Stimulated activated naive CD8-positive, alpha-beta T cell treated with anti-CD3 and anti-CD28 coated beads, Interleukin-15, Interleukin-2, amounts not matched to agents 100 ng/mL and 50 ng/mL, for 24 hours (primary cell): Measurements from ENCODE around the gene FREY1.
"Not testable (repeated sequence)": the region's sequence is repeated elsewhere in the genome, so short reads cannot be mapped to it uniquely, and the experiment has no call there.

Source experiments
- H3K27ac Mint-ChIP-seq: one replicate; pipeline ENCODE4 v1.8.0; 2021; ENCODE audit warnings: mild to moderate bottlenecking, mixed read lengths
- H3K27me3 Mint-ChIP-seq: one replicate; pipeline ENCODE4 v1.8.0; 2021; ENCODE audit warnings: mixed read lengths
- H3K36me3 Mint-ChIP-seq: one replicate; pipeline ENCODE4 v1.8.0; 2021; ENCODE audit warnings: low read depth, mixed read lengths
- H3K4me1 Mint-ChIP-seq: one replicate; pipeline ENCODE4 v1.8.0; 2021; ENCODE audit warnings: low read depth, mixed read lengths
- H3K4me3 Mint-ChIP-seq: one replicate; pipeline ENCODE4 v1.8.0; 2021; ENCODE audit warnings: mild to moderate bottlenecking, mixed read lengths
- H3K9me3 Mint-ChIP-seq: one replicate; pipeline ENCODE4 v1.8.0; 2021; ENCODE audit warnings: mixed read lengths

The FREY1 gene

DNA sequence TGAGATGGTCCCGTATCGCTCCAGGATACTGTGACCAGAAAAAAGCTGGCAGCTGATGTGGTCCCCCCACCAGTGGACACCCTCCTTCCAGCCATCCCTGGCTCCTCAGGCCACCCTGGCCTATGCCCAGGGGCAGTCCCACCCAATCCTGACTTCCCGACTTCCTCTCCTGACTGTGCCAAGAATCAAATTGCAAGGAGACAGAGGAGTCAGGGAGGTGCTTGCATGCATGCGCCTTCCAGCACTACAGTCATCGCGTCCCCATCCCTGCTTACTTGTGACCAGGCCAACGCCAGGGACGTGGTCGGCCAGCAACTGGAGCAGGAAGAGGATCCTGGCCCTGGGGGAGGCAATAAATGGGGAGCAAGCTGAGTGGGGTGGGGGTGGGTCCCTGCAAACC, 3.6 kb upstream of the FREY1 start:
- Mint-ChIP-seq H3K4me3 (no peak overlapping the region), H3K27me3 (no peaks in the 10 kb centered on the region), H3K4me1 (peaks cover 9% of the 10 kb centered on the region), H3K27ac (no peak overlapping the region), H3K36me3 (peaks cover 5% of the 10 kb centered on the region), H3K9me3 (no peaks in the 10 kb centered on the region)

DNA sequence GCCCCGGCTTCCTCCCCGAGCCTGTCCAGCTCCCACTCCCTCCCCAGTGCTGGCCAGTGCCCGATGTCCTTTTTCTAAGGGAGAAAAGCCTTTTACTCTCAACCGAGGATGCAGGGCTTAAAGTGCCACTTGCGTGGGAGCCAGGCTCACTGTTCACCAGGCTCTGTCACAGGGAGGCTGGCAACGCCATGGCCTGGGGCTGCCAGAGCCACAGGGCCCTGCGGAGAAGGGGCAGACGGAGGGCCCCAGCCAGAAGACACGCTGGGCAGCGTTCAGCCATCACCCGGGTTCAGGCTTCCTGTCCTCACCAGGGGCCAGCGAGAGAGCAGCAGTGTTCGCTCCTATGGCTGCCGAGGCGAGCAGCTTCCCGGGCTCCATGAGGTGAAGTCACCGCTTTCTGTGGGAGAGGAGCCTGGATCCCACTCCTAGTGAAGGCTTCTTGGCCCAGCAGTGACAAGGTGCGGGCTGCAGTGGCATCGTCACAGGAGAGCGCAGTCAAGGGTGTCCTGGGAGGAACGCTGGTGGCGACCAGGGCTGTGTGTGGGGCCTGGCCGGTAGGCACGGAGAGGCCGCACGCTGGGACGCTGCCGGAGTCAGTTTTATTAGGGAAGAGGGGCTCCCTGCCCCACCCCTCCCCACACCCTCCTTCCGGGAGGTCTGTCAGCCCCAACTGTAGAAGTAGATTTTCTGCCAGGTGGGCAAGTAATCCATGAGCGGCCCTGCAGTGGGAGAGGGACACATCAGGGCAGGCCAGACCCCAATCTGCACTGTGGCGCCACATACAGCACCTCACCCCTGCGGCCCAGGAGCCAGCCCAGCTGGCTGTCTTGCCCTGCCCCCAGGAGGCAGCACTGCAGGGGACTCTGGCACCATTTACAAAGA, 2.8 kb upstream of the FREY1 start:
- no peaks in the 10 kb centered on the region for H3K9me3 Mint-ChIP-seq
- H3K4me1 Mint-ChIP-seq, result peaks cover 7% of the 10 kb centered on the region
- H3K27ac Mint-ChIP-seq, result no peak overlapping the region
- H3K27me3 Mint-ChIP-seq, result no peaks in the 10 kb centered on the region
- H3K4me3 Mint-ChIP-seq, result no peak overlapping the region
- peaks cover 5% of the 10 kb centered on the region for H3K36me3 Mint-ChIP-seq

DNA sequence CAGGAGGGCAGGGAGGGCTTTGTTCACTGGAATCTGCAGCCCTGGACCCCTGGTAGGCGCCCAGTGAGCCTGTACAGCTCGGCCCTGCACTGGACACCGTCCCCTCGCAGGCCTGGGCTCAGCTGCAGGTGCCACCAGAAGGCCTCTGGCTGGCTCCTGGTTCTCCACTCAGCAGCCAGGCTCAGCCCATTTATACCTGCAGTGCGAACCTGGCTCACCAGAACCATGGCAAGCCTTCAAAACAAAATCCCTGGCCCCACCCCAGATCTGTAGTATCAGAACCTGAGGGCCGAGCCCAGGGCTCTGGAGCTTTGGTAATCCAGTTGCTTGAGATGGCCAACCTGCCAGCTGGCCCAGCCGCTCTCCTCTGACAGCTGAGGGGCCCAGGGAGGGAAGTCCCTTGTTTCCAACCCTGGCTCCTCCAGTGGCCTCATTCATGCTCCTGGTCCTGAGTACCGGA, 870 bp upstream of the FREY1 start:
- Mint-ChIP-seq H3K36me3 (peaks cover 5% of the 10 kb centered on the region), H3K4me1 (peaks cover 7% of the 10 kb centered on the region), H3K27me3 (no peaks in the 10 kb centered on the region), H3K9me3 (no peaks in the 10 kb centered on the region), H3K4me3 (no peak overlapping the region), H3K27ac (no peak overlapping the region)

DNA sequence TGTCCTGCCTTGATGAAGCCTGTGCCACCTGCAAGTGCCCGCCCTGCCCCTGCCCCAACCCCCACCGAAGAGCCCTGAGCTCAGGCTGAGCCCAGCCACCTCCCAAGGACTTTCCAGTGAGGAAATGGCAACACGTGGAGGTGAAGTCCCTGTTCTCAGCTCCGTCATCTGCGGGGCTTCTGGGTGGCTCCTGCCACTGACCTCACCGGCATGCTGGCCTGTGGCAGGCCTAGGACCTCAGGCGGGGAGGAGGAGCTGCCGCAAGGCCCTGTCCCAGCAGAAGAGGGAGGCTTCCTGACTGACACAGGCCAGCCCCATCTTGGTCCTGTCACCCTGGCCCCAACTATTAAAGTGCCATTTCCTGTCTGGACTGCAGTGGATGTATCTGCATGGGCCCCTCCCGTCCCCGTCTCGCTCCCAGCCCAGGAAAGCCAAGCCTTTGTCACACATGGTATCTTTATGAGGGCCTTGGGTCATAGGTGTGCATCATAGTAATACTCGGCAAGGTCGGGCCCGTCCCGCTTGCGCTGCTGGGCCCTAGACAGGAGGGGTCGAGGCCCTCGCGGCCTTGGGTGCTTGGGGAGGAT, 882 bp downstream of the FREY1 start:
- H3K4me1 Mint-ChIP-seq, result peaks cover 7% of the 10 kb centered on the region
- no peak overlapping the region for H3K27ac Mint-ChIP-seq

DNA sequence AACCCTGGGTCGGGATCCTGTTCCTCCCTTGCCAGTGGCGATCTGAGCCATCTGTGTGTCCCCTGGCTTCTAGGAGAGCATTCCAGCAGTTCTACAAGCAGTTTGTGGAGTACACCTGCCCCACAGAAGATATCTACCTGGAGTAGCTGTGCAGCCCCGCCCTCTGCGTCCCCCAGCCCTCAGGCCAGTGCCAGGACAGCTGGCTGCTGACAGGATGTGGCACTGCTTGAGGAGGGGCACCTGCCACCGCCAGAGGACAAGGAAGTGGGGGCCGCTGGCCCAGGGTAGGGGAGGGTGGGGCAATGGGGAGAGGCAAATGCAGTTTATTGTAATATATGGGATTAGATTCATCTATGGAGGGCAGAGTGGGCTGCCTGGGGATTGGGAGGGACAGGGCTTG, 1.5 kb downstream of the FREY1 start:
- not testable (repeated sequence) for H3K9me3 Mint-ChIP-seq, H3K4me1 Mint-ChIP-seq, H3K36me3 Mint-ChIP-seq, H3K27ac Mint-ChIP-seq, H3K27me3 Mint-ChIP-seq, H3K4me3 Mint-ChIP-seq

More for the DNA sequence above, 882 bp downstream of the FREY1 start:
- Mint-ChIP-seq H3K9me3 (no peaks in the 10 kb centered on the region), H3K27me3 (no peaks in the 10 kb centered on the region), H3K36me3 (peaks cover 1% of the 10 kb centered on the region), H3K4me3 (no peak overlapping the region)

DNA sequence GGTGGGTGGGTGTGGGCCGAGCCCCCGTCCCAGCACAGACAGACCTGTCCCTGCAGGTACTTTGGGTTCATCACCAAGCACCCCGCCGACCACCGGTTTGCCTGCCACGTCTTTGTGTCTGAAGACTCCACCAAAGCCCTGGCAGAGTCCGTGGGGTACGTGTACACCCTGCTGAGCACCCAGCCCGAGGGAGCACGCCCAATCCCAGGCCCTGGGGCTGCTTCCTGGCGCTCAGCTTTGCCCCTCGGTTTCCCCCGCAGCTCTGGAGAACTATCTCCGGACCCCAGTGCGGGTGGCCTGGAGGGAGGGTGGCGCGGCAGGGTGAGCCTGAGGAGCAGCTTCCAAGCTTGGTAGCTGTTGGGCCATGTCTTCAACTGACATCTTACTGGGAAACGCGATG, 2.0 kb downstream of the FREY1 start:
- Mint-ChIP-seq H3K4me3 (no peak overlapping the region), H3K27me3 (peaks cover 5% of the 10 kb centered on the region), H3K27ac (no peak overlapping the region), H3K36me3 (no peaks in the 10 kb centered on the region), H3K4me1 (peaks cover 7% of the 10 kb centered on the region), H3K9me3 (no peaks in the 10 kb centered on the region)

DNA sequence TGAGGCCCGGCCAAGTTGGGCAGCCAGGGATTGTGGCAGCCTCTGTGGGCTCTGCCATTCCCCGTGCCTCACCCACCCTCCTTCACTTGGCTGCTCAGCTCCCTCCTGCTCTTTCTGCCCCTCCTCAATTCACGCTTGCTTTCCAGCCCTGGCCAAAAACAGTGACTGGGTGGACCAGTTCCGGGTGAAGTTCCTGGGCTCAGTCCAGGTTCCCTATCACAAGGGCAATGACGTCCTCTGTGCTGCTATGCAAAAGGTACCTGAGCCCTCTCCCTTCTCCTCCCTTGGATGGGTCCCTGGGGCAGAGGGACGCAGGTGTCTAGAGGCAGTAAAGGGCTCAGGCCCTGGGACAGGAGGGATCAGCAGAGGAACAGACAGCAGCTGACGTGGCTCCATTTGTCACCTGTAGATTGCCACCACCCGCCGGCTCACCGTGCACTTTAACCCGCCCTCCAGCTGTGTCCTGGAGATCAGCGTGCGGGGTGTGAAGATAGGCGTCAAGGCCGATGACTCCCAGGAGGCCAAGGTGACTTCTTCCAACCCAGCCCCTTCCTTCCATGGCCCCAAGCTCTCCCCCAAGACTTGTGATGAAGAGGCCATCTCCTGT, 2.7 kb downstream of the FREY1 start:
- Mint-ChIP-seq H3K27me3 (peaks cover 5% of the 10 kb centered on the region), H3K27ac (no peak overlapping the region), H3K4me1 (peaks cover 7% of the 10 kb centered on the region), H3K4me3 (no peak overlapping the region), H3K36me3 (no peaks in the 10 kb centered on the region), H3K9me3 (no peaks in the 10 kb centered on the region)

DNA sequence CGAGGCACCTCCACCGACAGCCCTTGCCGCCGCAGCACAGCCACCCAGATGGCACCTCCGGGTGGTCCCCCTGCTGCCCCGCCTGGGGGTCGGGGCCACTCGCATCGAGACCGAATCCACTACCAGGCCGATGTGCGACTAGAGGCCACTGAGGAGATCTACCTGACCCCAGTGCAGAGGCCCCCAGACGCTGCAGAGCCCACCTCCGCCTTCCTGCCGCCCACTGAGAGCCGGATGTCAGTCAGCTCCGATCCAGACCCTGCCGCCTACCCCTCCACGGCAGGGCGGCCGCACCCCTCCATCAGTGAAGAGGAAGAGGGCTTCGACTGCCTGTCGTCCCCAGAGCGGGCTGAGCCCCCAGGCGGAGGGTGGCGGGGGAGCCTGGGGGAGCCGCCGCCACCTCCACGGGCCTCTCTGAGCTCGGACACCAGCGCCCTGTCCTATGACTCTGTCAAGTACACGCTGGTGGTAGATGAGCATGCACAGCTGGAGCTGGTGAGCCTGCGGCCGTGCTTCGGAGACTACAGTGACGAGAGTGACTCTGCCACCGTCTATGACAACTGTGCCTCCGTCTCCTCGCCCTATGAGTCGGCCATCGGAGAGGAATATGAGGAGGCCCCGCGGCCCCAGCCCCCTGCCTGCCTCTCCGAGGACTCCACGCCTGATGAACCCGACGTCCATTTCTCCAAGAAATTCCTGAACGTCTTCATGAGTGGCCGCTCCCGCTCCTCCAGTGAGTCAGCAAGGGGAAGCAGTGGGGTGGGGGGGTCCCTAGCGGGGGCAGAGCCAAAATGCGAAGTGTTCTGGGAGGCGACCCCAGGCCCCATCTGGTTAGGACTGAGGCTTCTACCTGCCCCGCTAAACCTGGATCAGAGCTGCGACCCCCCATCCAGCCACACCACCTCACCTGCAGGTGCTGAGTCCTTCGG, 4.4 kb downstream of the FREY1 start:
- Mint-ChIP-seq H3K4me1 (peaks cover 7% of the 10 kb centered on the region), H3K4me3 (no peak overlapping the region), H3K27me3 (peaks cover 10% of the 10 kb centered on the region), H3K9me3 (no peaks in the 10 kb centered on the region), H3K27ac (no peak overlapping the region), H3K36me3 (no peaks in the 10 kb centered on the region)

DNA sequence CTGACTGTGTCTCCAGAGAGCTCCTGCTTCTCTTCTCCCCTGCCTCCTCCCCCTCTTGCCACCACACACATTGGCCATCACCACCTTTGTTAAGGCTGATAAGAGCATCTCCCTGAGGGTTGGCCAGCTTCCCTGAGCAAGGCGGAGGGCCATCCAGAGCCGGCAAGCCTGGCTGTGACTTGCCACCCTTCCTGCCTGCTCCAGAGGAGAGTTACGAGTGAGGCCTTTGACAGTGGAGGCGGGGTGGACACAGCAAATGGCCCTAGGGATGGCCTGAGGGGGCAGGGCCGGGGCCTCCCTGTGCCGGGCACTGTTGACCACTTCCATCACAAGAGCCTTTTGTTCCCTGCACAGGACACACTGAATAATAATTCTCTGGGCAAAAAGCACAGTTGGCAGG, 5.4 kb downstream of the FREY1 start:
- Mint-ChIP-seq H3K27me3 (peaks cover 10% of the 10 kb centered on the region), H3K27ac (no peak overlapping the region), H3K9me3 (no peaks in the 10 kb centered on the region), H3K4me3 (no peak overlapping the region), H3K4me1 (peaks cover 4% of the 10 kb centered on the region), H3K36me3 (no peaks in the 10 kb centered on the region)

DNA sequence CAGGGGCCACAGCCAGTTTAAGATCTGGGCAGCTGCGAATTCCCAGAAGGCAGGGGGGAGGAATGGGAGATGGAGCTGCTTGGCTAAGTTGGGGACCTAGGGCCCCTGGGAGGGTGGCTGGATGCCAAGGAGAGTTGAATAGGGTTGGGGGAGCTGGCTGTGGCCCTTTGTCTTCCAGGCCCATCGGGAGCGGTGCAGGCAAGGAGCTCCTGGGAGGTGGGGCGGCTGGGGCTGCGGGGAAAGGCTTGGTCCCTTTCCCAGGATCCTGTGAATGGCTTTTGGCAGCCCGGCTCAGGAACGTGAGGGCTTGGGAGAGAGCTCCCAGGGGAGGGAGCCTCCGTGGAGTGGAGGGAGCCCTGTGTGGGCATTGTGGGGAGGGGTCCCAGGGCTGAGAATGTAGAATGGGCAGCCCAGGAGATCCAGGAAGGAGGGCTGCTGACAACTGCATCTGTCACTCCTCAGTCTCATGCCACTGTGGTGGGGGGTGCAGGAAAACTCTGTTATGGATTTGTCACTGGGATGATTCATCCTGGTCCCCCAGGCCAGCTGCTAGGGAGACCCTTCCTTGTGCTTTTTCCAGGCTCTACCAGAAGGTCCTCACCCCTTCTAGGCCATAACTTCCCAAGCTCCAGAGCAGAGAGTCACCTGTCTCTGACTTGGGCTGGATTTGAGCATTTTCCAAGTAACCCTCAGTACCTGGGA, 6.0 kb downstream of the FREY1 start:
- Mint-ChIP-seq H3K9me3 (no peaks in the 10 kb centered on the region), H3K27me3 (peaks cover 10% of the 10 kb centered on the region), H3K27ac (no peak overlapping the region), H3K36me3 (no peaks in the 10 kb centered on the region), H3K4me3 (no peak overlapping the region), H3K4me1 (no peaks in the 10 kb centered on the region)

DNA sequence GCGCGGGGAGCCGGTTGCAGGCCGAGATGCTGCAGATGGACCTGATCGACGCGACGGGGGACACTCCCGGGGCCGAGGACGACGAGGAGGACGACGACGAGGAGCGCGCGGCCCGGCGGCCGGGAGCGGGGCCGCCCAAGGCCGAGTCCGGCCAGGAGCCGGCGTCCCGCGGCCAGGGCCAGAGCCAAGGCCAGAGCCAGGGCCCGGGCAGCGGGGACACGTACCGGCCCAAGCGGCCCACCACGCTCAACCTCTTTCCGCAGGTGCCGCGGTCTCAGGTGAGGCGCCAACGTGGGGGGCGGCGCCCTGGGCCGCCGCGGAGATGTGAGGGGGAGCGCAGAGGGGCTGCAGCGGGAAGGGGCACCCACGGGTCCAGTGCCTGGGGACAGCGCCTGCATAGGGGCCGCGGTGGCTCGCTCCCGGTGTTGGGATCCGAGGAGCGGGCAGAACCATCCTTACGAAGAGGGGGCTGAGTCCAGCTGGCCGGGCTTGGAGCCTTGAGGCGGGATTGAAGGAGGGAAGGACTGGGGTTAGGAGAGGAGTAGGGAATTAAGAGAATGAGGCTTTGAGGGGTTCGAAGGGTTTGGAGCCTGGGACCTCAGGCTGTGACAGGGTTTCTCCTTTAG, 6.8 kb downstream of the FREY1 start:
- peaks cover 10% of the 10 kb centered on the region for H3K27me3 Mint-ChIP-seq

DNA sequence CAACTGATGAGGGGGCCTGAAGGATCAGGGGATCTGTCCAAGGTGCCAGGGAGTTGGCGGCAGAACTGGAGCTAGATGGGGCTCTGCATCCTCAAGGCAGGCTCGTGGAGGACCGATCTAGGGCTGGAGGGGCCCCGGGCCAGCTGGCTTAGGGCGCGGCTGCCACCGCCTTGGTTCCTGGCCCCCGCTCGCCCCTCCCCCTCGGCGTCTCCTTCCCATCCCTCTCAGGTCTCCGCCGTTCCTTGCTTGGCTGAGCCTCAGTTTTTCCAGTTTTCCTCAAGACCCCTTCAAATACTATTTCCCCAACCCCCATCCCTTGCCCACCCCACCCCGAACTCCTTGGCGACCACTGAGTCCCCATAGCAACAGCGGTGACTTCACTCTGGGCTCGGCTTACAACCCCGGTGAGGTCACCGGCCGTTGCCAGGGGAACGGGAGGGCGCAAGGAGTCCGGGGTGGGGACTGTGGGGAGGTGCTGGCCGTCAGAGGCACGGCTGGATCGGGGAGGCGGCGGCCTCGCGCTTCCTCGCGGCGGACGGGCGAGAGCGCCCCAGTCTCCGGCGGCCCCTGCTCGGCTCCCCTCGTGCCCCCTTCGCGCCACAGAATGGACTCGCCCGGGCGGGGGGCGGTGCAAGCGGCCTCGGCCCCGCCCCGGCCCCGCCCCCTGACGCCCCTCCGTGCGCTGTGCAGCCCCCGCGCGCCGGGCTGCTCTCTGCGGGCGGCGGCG, 7.5 kb downstream of the FREY1 start:
- H3K27me3 Mint-ChIP-seq, result peaks cover 16% of the 10 kb centered on the region
- no peak overlapping the region for H3K27ac Mint-ChIP-seq
- H3K9me3 Mint-ChIP-seq, result no peaks in the 10 kb centered on the region
- H3K4me1 Mint-ChIP-seq, result no peaks in the 10 kb centered on the region
- H3K36me3 Mint-ChIP-seq, result no peaks in the 10 kb centered on the region
- peak overlapping the region; percentile 49 for H3K4me3 Mint-ChIP-seq

More for the DNA sequence above, 6.8 kb downstream of the FREY1 start:
- H3K9me3 Mint-ChIP-seq, H3K4me1 Mint-ChIP-seq, H3K36me3 Mint-ChIP-seq: not testable (repeated sequence)
- peak overlapping the region; percentile 43 for H3K4me3 Mint-ChIP-seq
- peak overlapping the region; percentile 28 for H3K27ac Mint-ChIP-seq

DNA sequence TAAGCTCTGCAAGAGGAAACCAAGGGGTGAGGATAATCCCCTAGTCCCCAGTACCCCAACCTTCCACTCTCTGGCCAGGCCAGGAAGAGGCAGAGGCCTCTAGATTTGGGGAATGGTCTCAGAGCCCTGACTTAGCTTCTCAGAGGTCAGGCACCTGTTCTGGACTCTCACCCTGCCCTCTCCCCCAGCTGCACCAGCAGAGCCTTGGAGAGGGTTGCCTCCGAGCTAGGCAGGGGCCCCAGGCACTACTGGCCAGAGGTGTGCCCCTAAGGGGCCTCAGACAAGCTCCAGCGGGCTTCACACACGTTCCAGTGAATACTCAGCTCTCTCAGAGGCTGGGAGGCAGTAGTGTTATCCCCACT, 8.0 kb downstream of the FREY1 start:
- H3K27ac Mint-ChIP-seq, result no peak overlapping the region
- H3K4me3 Mint-ChIP-seq, result peak overlapping the region; percentile 49
- H3K36me3 Mint-ChIP-seq, result no peaks in the 10 kb centered on the region
- H3K4me1 Mint-ChIP-seq, result no peaks in the 10 kb centered on the region
- H3K9me3 Mint-ChIP-seq, result no peaks in the 10 kb centered on the region
- peaks cover 18% of the 10 kb centered on the region for H3K27me3 Mint-ChIP-seq
